ENCODE measurements around the gene CLEC2A.

The CLEC2A gene

GRCh38 chr12:9933958-9934357, 1.8 kb upstream of the CLEC2A start:
- Histone ChIP-seq H3K36me3 (ENCODE audit: insufficient read depth, low read length) (no peaks in the 10 kb centered on the region), H3K9ac (ENCODE audit: low read depth, low read length) (no peak overlapping the region), H3K4me1 (ENCODE audit: insufficient read depth, low read length) (no peaks in the 10 kb centered on the region), H3K27ac (ENCODE audit: low read depth, low read length) (no peak overlapping the region), H3K27me3 (ENCODE audit: insufficient read depth, low read length) (no peaks in the 10 kb centered on the region), H3K4me3 (ENCODE audit: low read length) (no peak overlapping the region), H3K9me3 (ENCODE audit: insufficient read depth, low read depth, low read length) (no peaks in the 10 kb centered on the region)
- WGBS: 100% methylated on average over 2 of the region's 2 CpGs

GRCh38 chr12:9931245-9931644, 925 bp downstream of the CLEC2A start:
- Histone ChIP-seq H3K4me3 (ENCODE audit: low read length) (no peak overlapping the region), H3K27ac (ENCODE audit: low read depth, low read length) (no peak overlapping the region), H3K36me3 (ENCODE audit: insufficient read depth, low read length) (no peaks in the 10 kb centered on the region), H3K4me1 (ENCODE audit: insufficient read depth, low read length) (no peaks in the 10 kb centered on the region), H3K27me3 (ENCODE audit: insufficient read depth, low read length) (no peaks in the 10 kb centered on the region), H3K9me3 (ENCODE audit: insufficient read depth, low read depth, low read length) (no peaks in the 10 kb centered on the region), H3K9ac (ENCODE audit: low read depth, low read length) (no peak overlapping the region)
- no CpG with 5 or more reads among the region's 3 CpGs for WGBS

- WGBS: 86% methylated on average over 3 of the region's 3 CpGs
- no peaks in the 10 kb centered on the region for H3K4me1 ChIP-seq (ENCODE audit: insufficient read depth, low read length)
- H3K36me3 ChIP-seq (ENCODE audit: insufficient read depth, low read length): no peaks in the 10 kb centered on the region
- no peak overlapping the region for H3K27ac ChIP-seq (ENCODE audit: low read depth, low read length)
- H3K27me3 ChIP-seq (ENCODE audit: insufficient read depth, low read length): no peaks in the 10 kb centered on the region
- H3K4me3 ChIP-seq (ENCODE audit: low read length): no peak overlapping the region
- no peak overlapping the region for H3K9ac ChIP-seq (ENCODE audit: low read depth, low read length)
- no peaks in the 10 kb centered on the region for H3K9me3 ChIP-seq (ENCODE audit: insufficient read depth, low read depth, low read length)
Observed at GRCh38 chr12:9928607-9929006, 3.6 kb downstream of the CLEC2A start.

- H3K9ac ChIP-seq (ENCODE audit: low read depth, low read length): no peak overlapping the region
- no peaks in the 10 kb centered on the region for H3K36me3 ChIP-seq (ENCODE audit: insufficient read depth, low read length)
- H3K9me3 ChIP-seq (ENCODE audit: insufficient read depth, low read depth, low read length): no peaks in the 10 kb centered on the region
- no peak overlapping the region for H3K4me3 ChIP-seq (ENCODE audit: low read length)
- H3K4me1 ChIP-seq (ENCODE audit: insufficient read depth, low read length): no peaks in the 10 kb centered on the region
- no peak overlapping the region for H3K27ac ChIP-seq (ENCODE audit: low read depth, low read length)
- WGBS: 90% methylated on average over 3 of the region's 3 CpGs
- H3K27me3 ChIP-seq (ENCODE audit: insufficient read depth, low read length): no peaks in the 10 kb centered on the region
Observed at GRCh38 chr12:9926876-9927275, 5.3 kb downstream of the CLEC2A start.

GRCh38 chr12:9925705-9926393, 6.3 kb downstream of the CLEC2A start:
- H3K4me3 ChIP-seq (ENCODE audit: low read length): no peak overlapping the region
- H3K36me3 ChIP-seq (ENCODE audit: insufficient read depth, low read length): no peaks in the 10 kb centered on the region
- WGBS: 27% methylated on average over 5 of the region's 5 CpGs
- H3K27ac ChIP-seq (ENCODE audit: low read depth, low read length): no peak overlapping the region
- no peaks in the 10 kb centered on the region for H3K4me1 ChIP-seq (ENCODE audit: insufficient read depth, low read length)
- H3K27me3 ChIP-seq (ENCODE audit: insufficient read depth, low read length): no peaks in the 10 kb centered on the region
- no peak overlapping the region for H3K9ac ChIP-seq (ENCODE audit: low read depth, low read length)
- H3K9me3 ChIP-seq (ENCODE audit: insufficient read depth, low read depth, low read length): no peaks in the 10 kb centered on the region

GRCh38 chr12:9922429-9922828, 9.7 kb downstream of the CLEC2A start:
- no peak overlapping the region for H3K9ac ChIP-seq (ENCODE audit: low read depth, low read length)
- no peaks in the 10 kb centered on the region for H3K36me3 ChIP-seq (ENCODE audit: insufficient read depth, low read length)
- H3K4me3 ChIP-seq (ENCODE audit: low read length): no peak overlapping the region
- H3K27me3 ChIP-seq (ENCODE audit: insufficient read depth, low read length): no peaks in the 10 kb centered on the region
- WGBS: no CpG with 5 or more reads among the region's 1 CpG
- no peak overlapping the region for H3K27ac ChIP-seq (ENCODE audit: low read depth, low read length)
- H3K9me3 ChIP-seq (ENCODE audit: insufficient read depth, low read depth, low read length): no peaks in the 10 kb centered on the region
- no peaks in the 10 kb centered on the region for H3K4me1 ChIP-seq (ENCODE audit: insufficient read depth, low read length)

GRCh38 chr12:9920451-9920850, 11.7 kb downstream of the CLEC2A start:
- Histone ChIP-seq H3K27me3 (ENCODE audit: insufficient read depth, low read length) (no peaks in the 10 kb centered on the region), H3K27ac (ENCODE audit: low read depth, low read length) (no peak overlapping the region), H3K36me3 (ENCODE audit: insufficient read depth, low read length) (no peaks in the 10 kb centered on the region), H3K9ac (ENCODE audit: low read depth, low read length) (no peak overlapping the region), H3K4me1 (ENCODE audit: insufficient read depth, low read length) (no peaks in the 10 kb centered on the region), H3K4me3 (ENCODE audit: low read length) (no peak overlapping the region), H3K9me3 (ENCODE audit: insufficient read depth, low read depth, low read length) (no peaks in the 10 kb centered on the region)
- WGBS: 96% methylated on average over 10 of the region's 10 CpGs

- Histone ChIP-seq H3K36me3 (ENCODE audit: insufficient read depth, low read length) (no peaks in the 10 kb centered on the region), H3K9ac (ENCODE audit: low read depth, low read length) (no peak overlapping the region), H3K9me3 (ENCODE audit: insufficient read depth, low read depth, low read length) (no peaks in the 10 kb centered on the region), H3K4me1 (ENCODE audit: insufficient read depth, low read length) (no peaks in the 10 kb centered on the region), H3K27me3 (ENCODE audit: insufficient read depth, low read length) (no peaks in the 10 kb centered on the region), H3K4me3 (ENCODE audit: low read length) (no peak overlapping the region), H3K27ac (ENCODE audit: low read depth, low read length) (no peak overlapping the region)
- WGBS: 92% methylated on average over 3 of the region's 3 CpGs
Observed at GRCh38 chr12:9919443-9919842, 12.7 kb downstream of the CLEC2A start.

- no peaks in the 10 kb centered on the region for H3K27me3 ChIP-seq (ENCODE audit: insufficient read depth, low read length)
- no peak overlapping the region for H3K27ac ChIP-seq (ENCODE audit: low read depth, low read length)
- no peak overlapping the region for H3K9ac ChIP-seq (ENCODE audit: low read depth, low read length)
- no peak overlapping the region for H3K4me3 ChIP-seq (ENCODE audit: low read length)
- H3K9me3 ChIP-seq (ENCODE audit: insufficient read depth, low read depth, low read length): peaks cover 42% of the 10 kb centered on the region
- H3K36me3 ChIP-seq (ENCODE audit: insufficient read depth, low read length): no peaks in the 10 kb centered on the region
- H3K4me1 ChIP-seq (ENCODE audit: insufficient read depth, low read length): no peaks in the 10 kb centered on the region
Observed at GRCh38 chr12:9911708-9912107, 20.5 kb downstream of the CLEC2A start.

- WGBS: 94% methylated on average over 7 of the region's 7 CpGs
- H3K4me3 ChIP-seq (ENCODE audit: low read length): no peak overlapping the region
Observed at GRCh38 chr12:9910716-9911421, 21.3 kb downstream of the CLEC2A start.

GRCh38 chr12:9909724-9910123, 22.4 kb downstream of the CLEC2A start:
- Histone ChIP-seq H3K4me3 (ENCODE audit: low read length) (no peak overlapping the region), H3K4me1 (ENCODE audit: insufficient read depth, low read length) (no peaks in the 10 kb centered on the region), H3K27me3 (ENCODE audit: insufficient read depth, low read length) (no peaks in the 10 kb centered on the region), H3K9ac (ENCODE audit: low read depth, low read length) (no peak overlapping the region), H3K27ac (ENCODE audit: low read depth, low read length) (no peak overlapping the region), H3K9me3 (ENCODE audit: insufficient read depth, low read depth, low read length) (peaks cover 44% of the 10 kb centered on the region), H3K36me3 (ENCODE audit: insufficient read depth, low read length) (no peaks in the 10 kb centered on the region)

More at GRCh38 chr12:9910716-9911421, 21.3 kb downstream of the CLEC2A start:
- Histone ChIP-seq H3K9me3 (ENCODE audit: insufficient read depth, low read depth, low read length) (peaks cover 44% of the 10 kb centered on the region), H3K36me3 (ENCODE audit: insufficient read depth, low read length) (no peaks in the 10 kb centered on the region), H3K27me3 (ENCODE audit: insufficient read depth, low read length) (no peaks in the 10 kb centered on the region), H3K27ac (ENCODE audit: low read depth, low read length) (no peak overlapping the region; the same call in 1 of the 2 replicates), H3K9ac (ENCODE audit: low read depth, low read length) (no peak overlapping the region), H3K4me1 (ENCODE audit: insufficient read depth, low read length) (no peaks in the 10 kb centered on the region)

Data from HUES64 (cell line).